ENCODE data around the gene NUP42. TPM values are rescaled to one million over a fixed set of nuclear protein-coding genes. Genes with fewer than 3 reads are reported as not detected.

The NUP42 gene
- total RNA-seq, 1 donor from 2014 or later = 16.3 TPM

- DNase-seq (ENCODE audit: low read depth) = no peak
Measured at GRCh38 chr7:23205909-23206767, 24.3 kb downstream of the NUP42 start.

GRCh38 chr7:23207021-23207420 lies 25.2 kb downstream of the NUP42 start:
- no peaks in the 10 kb centered on the region for H3K36me3 ChIP-seq (ENCODE audit: control insufficient read depth, insufficient read depth, low read length)
- H3K27me3 ChIP-seq (ENCODE audit: control insufficient read depth, insufficient read depth, low read length) = no peaks in the 10 kb centered on the region
- FAIRE-seq (no peak), DNase-seq (ENCODE audit: low read depth) (no peak)
- TF ChIP-seq CTCF (IDR thresholded peaks at IDR 0.05; ENCODE audit: insufficient read depth, low read length, severe bottlenecking) = no peak
- H3K4me3 ChIP-seq (ENCODE audit: low read depth, low read length) = no peak overlapping the region

More at GRCh38 chr7:23205909-23206767, 24.3 kb downstream of the NUP42 start:
- peak overlapping the region; percentile 30 for H3K4me3 ChIP-seq (ENCODE audit: low read depth, low read length)
- H3K36me3 ChIP-seq (ENCODE audit: control insufficient read depth, insufficient read depth, low read length) = no peaks in the 10 kb centered on the region
- no peaks in the 10 kb centered on the region for H3K27me3 ChIP-seq (ENCODE audit: control insufficient read depth, insufficient read depth, low read length)
- no peak for TF ChIP-seq CTCF (IDR thresholded peaks at IDR 0.05; ENCODE audit: insufficient read depth, low read length, severe bottlenecking)
- no peak for FAIRE-seq

GRCh38 chr7:23207884-23208283 lies 26.0 kb downstream of the NUP42 start:
- H3K36me3 ChIP-seq (ENCODE audit: control insufficient read depth, insufficient read depth, low read length) = no peaks in the 10 kb centered on the region
- TF ChIP-seq CTCF (IDR thresholded peaks at IDR 0.05; ENCODE audit: insufficient read depth, low read length, severe bottlenecking) = no peak
- no peak overlapping the region for H3K4me3 ChIP-seq (ENCODE audit: low read depth, low read length)
- H3K27me3 ChIP-seq (ENCODE audit: control insufficient read depth, insufficient read depth, low read length) = no peaks in the 10 kb centered on the region
- DNase-seq (ENCODE audit: low read depth) (peak; percentile 20), FAIRE-seq (no peak)

GRCh38 chr7:23208316-23208715 lies 26.5 kb downstream of the NUP42 start:
- H3K4me3 ChIP-seq (ENCODE audit: low read depth, low read length) = no peak overlapping the region
- no peaks in the 10 kb centered on the region for H3K36me3 ChIP-seq (ENCODE audit: control insufficient read depth, insufficient read depth, low read length)
- no peak for FAIRE-seq
- no peak for DNase-seq (ENCODE audit: low read depth)
- no peaks in the 10 kb centered on the region for H3K27me3 ChIP-seq (ENCODE audit: control insufficient read depth, insufficient read depth, low read length)
- no peak for TF ChIP-seq CTCF (IDR thresholded peaks at IDR 0.05; ENCODE audit: insufficient read depth, low read length, severe bottlenecking)

- no peaks in the 10 kb centered on the region for H3K27me3 ChIP-seq (ENCODE audit: control insufficient read depth, insufficient read depth, low read length)
- DNase-seq (ENCODE audit: low read depth) (no peak), FAIRE-seq (no peak)
- H3K36me3 ChIP-seq (ENCODE audit: control insufficient read depth, insufficient read depth, low read length) = no peaks in the 10 kb centered on the region
- TF ChIP-seq CTCF (IDR thresholded peaks at IDR 0.05; ENCODE audit: insufficient read depth, low read length, severe bottlenecking) = no peak
- no peak overlapping the region for H3K4me3 ChIP-seq (ENCODE audit: low read depth, low read length)
Measured at GRCh38 chr7:23210506-23210905, 28.7 kb downstream of the NUP42 start.

Measured in bronchial epithelial cell (primary cell).